SK-N-SH treated with all-trans-retinoic acid at 6 μM for 48 hours (cell line): ENCODE data around the gene ZNF653.
"Not testable (repeated sequence)": the region's sequence is repeated elsewhere in the genome, so short reads cannot be mapped to it uniquely, and the experiment has no call there.

ENCODE experiments used
- ATAC-seq: fragments of 200-7000 bp; cut with Tn5 transposase; 3 replicates; pipeline ENCODE4 v1.9.1; 2020; ENCODE audit warnings: mild to moderate bottlenecking, moderate library complexity
- ARNTL ChIP-seq: fragments of 450-650 bp; formaldehyde crosslinking; IDR thresholded peaks from 2 replicates; pipeline ENCODE4 v1.5.0; 2020; ENCODE audit warnings: low read depth, mild to moderate bottlenecking, moderate library complexity, borderline replicate concordance
- CREB5 ChIP-seq: fragments of 250-450 bp; sonication (Bioruptor Pico); IDR thresholded peaks from 2 replicates; pipeline ENCODE4 v1.5.1; 2020; ENCODE audit warnings: low read depth, mild to moderate bottlenecking, moderate library complexity
- CSDC2 ChIP-seq: fragments of 250-450 bp; sonication (Bioruptor Pico); IDR thresholded peaks from 2 replicates; pipeline ENCODE4 v1.5.0; 2020; ENCODE audit warnings: mild to moderate bottlenecking, moderate library complexity
- ISL1 ChIP-seq: fragments of 250-450 bp; sonication (Bioruptor Pico); IDR thresholded peaks from 2 replicates; pipeline ENCODE4 v2.1.2; 2022; ENCODE audit warnings: mild to moderate bottlenecking, moderate library complexity
- PATZ1 ChIP-seq: fragments of 250-450 bp; sonication (Bioruptor Pico); IDR thresholded peaks from 2 replicates; pipeline ENCODE4 v1.8.0; 2020; ENCODE audit warnings: mild to moderate bottlenecking, moderate library complexity, borderline replicate concordance
- RARB ChIP-seq: fragments of 250-450 bp; sonication (Bioruptor Pico); IDR thresholded peaks from 2 replicates; pipeline ENCODE4 v1.8.0; 2021; ENCODE audit warnings: mild to moderate bottlenecking, moderate library complexity
- TSHZ2 ChIP-seq: fragments of 250-450 bp; sonication (Bioruptor Pico); IDR thresholded peaks from 2 replicates; pipeline ENCODE4 v1.5.0; 2020; ENCODE audit warnings: mild to moderate bottlenecking, moderate library complexity
- ZC3H10 ChIP-seq: fragments of 250-450 bp; sonication (Bioruptor Pico); IDR thresholded peaks from 2 replicates; pipeline ENCODE4 v1.5.1; 2021; ENCODE audit warnings: mild to moderate bottlenecking, moderate library complexity
- ZFP3 ChIP-seq: fragments of 250-450 bp; sonication (Bioruptor Pico); IDR thresholded peaks from 2 replicates; pipeline ENCODE4 v1.5.0; 2020; ENCODE audit warnings: mild to moderate bottlenecking, moderate library complexity
- ZFP30 ChIP-seq: fragments of 450-650 bp; formaldehyde crosslinking; IDR thresholded peaks from 2 replicates; pipeline ENCODE4 v1.5.0; 2022; ENCODE audit warnings: mild to moderate bottlenecking, moderate library complexity

ZNF653 gene

GRCh38 chr19:11435833-11436313, 69.8 kb downstream of the ZNF653 start:
- TF ChIP-seq CREB5 (CRISPR knock-in tag) (no peak), RARB (CRISPR knock-in tag) (no peak), ISL1 (CRISPR knock-in tag) (no peak)
- ATAC-seq, result peak; percentile 19

GRCh38 chr19:11435057-11435832, 70.4 kb downstream of the ZNF653 start, which contains the start of the genes ODAD3 and PRKCSH:
TSS of gene ODAD3 (minus strand) at chr19:11435121. CDS start at chr19:11435016, 105 bp downstream.
TSS of gene PRKCSH (plus strand) at chr19:11435635. CDS start at chr19:11436118, 483 bp downstream.
- TF ChIP-seq ZFP30, result no peak
- TF ChIP-seq TSHZ2 (CRISPR knock-in tag), result peak; percentile 87
- TF ChIP-seq CSDC2 (CRISPR knock-in tag), result no peak; the same call in 1 of the 2 replicates
- TF ChIP-seq, all 23 proteins: peak for 1
- peak; percentile 98 for ATAC-seq

- TF ChIP-seq ZC3H10 (CRISPR knock-in tag) (no peak), RARB (CRISPR knock-in tag) (no peak), ZFP3 (CRISPR knock-in tag) (no peak), PATZ1 (CRISPR knock-in tag) (no peak), CREB5 (CRISPR knock-in tag) (no peak), ARNTL (no peak), ZFP30 (no peak)
- ATAC-seq, result peak; percentile 34
Observed at GRCh38 chr19:11434703-11435056, 71.0 kb downstream of the ZNF653 start.

- not testable (repeated sequence) for ATAC-seq
Observed at GRCh38 chr19:11433526-11433925, 72.1 kb downstream of the ZNF653 start.
